ENCODE data around the gene ULBP2. TPM values are rescaled to one million over a fixed set of nuclear protein-coding genes. Genes with fewer than 3 reads are reported as not detected.

ULBP2 gene
- total RNA-seq, 1 donor from 2014 or later = not detected

DNA sequence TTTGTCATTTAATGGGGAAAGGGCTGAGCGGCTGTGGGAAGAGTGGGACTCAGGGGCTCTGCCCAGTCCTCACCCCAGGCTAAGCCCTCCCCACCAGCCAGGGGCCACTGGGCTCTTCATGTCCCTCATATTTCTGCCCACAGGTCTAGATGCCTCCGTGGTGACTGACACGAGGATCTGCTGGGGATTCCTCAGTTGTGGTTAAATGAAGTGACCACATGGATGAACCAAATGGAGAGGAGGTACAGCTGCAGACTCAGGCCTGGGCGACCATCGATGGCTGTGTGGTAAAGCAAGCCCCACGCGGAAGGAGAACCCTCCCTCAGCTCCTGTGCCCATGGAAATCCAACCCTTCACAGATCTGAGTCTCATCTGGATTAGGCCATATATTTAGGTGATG lies 54.2 kb downstream of the ULBP2 start:
- TF ChIP-seq, protein P1, sequence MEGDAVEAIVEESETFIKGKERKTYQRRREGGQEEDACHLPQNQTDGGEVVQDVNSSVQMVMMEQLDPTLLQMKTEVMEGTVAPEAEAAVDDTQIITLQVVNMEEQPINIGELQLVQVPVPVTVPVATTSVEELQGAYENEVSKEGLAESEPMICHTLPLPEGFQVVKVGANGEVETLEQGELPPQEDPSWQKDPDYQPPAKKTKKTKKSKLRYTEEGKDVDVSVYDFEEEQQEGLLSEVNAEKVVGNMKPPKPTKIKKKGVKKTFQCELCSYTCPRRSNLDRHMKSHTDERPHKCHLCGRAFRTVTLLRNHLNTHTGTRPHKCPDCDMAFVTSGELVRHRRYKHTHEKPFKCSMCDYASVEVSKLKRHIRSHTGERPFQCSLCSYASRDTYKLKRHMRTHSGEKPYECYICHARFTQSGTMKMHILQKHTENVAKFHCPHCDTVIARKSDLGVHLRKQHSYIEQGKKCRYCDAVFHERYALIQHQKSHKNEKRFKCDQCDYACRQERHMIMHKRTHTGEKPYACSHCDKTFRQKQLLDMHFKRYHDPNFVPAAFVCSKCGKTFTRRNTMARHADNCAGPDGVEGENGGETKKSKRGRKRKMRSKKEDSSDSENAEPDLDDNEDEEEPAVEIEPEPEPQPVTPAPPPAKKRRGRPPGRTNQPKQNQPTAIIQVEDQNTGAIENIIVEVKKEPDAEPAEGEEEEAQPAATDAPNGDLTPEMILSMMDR (conservative IDR thresholded peaks at IDR 0.05) = no peak
- peaks cover 4% of the 10 kb centered on the region for H3K36me3 Mint-ChIP-seq
- H3K27me3 Mint-ChIP-seq = peaks cover 76% of the 10 kb centered on the region
- H3K27ac Mint-ChIP-seq = no peak overlapping the region
- peaks cover 4% of the 10 kb centered on the region for H3K4me1 Mint-ChIP-seq (ENCODE audit: unreplicated experiment)
- H3K4me3 Mint-ChIP-seq = no peak overlapping the region
- no peaks in the 10 kb centered on the region for H3K9me3 Mint-ChIP-seq
- DNase-seq (ENCODE audit: extremely low spot score, unreplicated experiment) = no peak

Other genes with a start within 250 kb of the ULBP2 start
- gene LATS1, start 223.9 kb upstream of the ULBP2 start, total RNA-seq (ENCODE audit: low replicate concordance) = 31.0 and 33.3 TPM in 2 replicates
- 35.3 and 55.8 TPM in 2 replicates for gene NUP43, start 195.5 kb upstream of the ULBP2 start, total RNA-seq (ENCODE audit: low replicate concordance)
- 61.2 and 65.6 TPM in 2 replicates for gene PCMT1, start 192.3 kb upstream of the ULBP2 start, total RNA-seq (ENCODE audit: low replicate concordance)
- 56.6 and 66.4 TPM in 2 replicates for gene LRP11, start 77.7 kb upstream of the ULBP2 start, total RNA-seq (ENCODE audit: low replicate concordance)
- 1.2 TPM in 1 of 2 replicates, not detected in the other for gene RAET1E, start 43.9 kb upstream of the ULBP2 start, total RNA-seq (ENCODE audit: low replicate concordance)
- 0.53 and 2.1 TPM in 2 replicates for gene RAET1G, start 18.9 kb upstream of the ULBP2 start, total RNA-seq (ENCODE audit: low replicate concordance)
- 0.48 and 8.2 TPM in 2 replicates for gene ULBP1, start 21.9 kb downstream of the ULBP2 start, total RNA-seq (ENCODE audit: low replicate concordance)
- not detected in 2 replicates for gene RAET1L, start 83.5 kb downstream of the ULBP2 start, total RNA-seq (ENCODE audit: low replicate concordance)
- 4.4 and 12.4 TPM in 2 replicates for gene ULBP3, start 127.1 kb downstream of the ULBP2 start, total RNA-seq (ENCODE audit: low replicate concordance)
- 12.6 and 19.2 TPM in 2 replicates for gene PPP1R14C, start 201.0 kb downstream of the ULBP2 start, total RNA-seq (ENCODE audit: low replicate concordance)

Measured in type B pancreatic cell (in vitro differentiated cells).